Activated CD4-positive, alpha-beta T cell treated with anti-CD3 and anti-CD28 coated beads for 24 hours (primary cell): ENCODE measurements around the gene GNAQ.
"Not testable (repeated sequence)": the region's sequence is repeated elsewhere in the genome, so short reads cannot be mapped to it uniquely, and the experiment has no call there.

Experiments
- DNase-seq, 2 donors: peaks; one replicate each; pipeline ENCODE4 v3.0.0-alpha.2; 2020; ENCODE audit warnings: low read depth in 2 of 2

Gene GNAQ

DNA sequence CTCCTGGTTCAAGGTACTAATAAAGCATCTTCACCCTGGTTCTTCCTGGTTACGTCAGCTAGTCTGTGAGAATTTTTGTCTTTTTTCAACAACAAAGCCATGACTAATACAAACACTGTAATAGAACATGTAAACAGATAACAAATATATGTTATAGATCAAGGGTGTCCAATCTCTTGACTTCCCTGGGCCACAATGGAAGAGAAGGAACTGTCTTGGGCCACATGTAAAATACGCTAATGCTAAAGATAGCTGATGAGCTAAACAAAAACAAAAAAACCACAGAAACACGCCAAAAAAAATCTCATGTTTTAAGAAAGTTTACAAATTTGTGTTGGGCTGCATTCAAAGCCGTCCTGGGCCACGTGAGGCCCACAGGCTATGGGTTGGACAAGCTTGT lies 259.0 kb downstream of the GNAQ start:
- DNase-seq, result no peak

- DNase-seq, result no peak
Observed at GRCh38 chr9:77771171-77771570, 260.4 kb downstream of the GNAQ start.

GRCh38 chr9:77770340-77770739 lies 261.3 kb downstream of the GNAQ start:
- no peak for DNase-seq

DNA sequence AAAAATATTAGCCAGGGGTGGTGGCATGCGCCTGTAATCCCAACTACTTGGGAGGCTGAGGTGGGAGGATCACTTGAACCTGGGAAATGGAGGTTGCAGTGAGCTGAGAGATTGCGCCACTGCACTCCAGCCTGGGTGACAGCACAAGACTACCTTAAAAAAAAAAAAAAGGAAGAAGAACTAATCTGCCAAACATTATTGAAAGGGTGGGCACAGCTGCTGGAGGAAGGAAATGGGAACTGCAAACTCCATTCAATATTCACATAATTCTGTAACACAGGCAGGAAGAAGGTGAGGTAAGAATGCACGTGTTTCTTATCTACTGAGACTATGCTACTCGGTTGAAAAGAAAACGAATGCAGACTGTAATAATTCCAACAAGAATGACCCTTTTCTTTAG lies 262.4 kb downstream of the GNAQ start:
- no peak for DNase-seq

DNA sequence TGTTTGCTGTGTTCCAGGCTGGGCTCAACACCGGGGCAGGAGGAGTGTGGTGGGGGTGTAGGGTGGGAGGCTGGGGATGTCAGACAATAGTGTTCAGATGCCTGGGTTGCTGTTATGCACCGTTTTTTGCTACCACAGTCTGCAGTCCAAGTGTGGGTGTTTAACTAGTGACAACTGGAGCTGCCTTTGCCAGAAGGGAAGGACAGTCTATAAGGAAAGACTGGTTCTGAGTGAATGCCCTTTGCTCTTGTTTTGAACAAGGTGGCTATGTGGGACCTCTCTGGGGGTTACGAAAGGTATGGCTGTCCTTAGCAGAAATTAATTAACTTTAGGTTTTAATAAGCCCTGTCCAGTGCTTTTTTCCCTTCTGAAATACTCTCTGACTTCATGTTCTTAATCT lies 265.0 kb downstream of the GNAQ start:
- no peak for DNase-seq

GRCh38 chr9:77765781-77766259 lies 265.8 kb downstream of the GNAQ start:
- DNase-seq, result no peak

GRCh38 chr9:77764894-77765780 lies 266.5 kb downstream of the GNAQ start:
- no peak for DNase-seq

DNA sequence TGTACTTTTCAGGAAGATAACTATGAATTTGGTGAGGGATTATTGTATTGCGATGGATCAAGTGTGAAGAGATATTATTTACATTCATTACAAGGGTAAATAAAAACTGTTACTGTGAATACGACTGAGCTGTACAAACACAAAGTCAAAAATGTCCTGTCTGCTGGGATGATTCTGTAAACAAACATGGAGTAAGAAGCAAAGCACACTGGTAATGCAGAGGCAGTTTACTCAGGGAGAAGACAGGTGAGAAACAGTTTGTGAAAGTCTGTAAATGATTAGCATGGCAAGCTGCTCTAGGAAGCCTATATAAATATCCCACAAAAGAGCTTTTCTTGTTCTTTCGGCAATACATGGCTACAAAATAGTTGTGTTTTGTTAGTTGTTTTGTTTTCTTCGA lies 268.0 kb downstream of the GNAQ start:
- no peak for DNase-seq

DNA sequence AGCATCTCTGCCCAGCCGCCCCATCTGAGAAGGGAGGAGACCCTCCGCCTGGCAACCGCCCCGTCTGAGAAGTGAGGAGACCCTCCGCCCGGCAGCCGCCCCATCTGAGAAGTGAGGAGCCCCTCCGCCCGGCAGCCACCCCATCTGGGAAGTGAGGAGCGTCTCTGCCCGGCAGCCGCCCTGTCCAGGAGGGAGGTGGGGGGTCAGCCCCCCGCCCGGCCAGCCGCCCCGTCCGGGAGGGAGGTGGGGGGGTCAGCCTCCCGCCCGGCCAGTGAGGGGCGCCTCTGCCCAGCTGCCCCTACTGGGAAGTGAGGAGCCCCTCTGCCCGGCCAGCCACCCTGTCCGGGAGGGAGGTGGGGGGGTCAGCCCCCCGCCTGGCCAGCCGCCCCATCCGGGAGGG lies 270.7 kb downstream of the GNAQ start:
- DNase-seq, result not testable (repeated sequence)

DNA sequence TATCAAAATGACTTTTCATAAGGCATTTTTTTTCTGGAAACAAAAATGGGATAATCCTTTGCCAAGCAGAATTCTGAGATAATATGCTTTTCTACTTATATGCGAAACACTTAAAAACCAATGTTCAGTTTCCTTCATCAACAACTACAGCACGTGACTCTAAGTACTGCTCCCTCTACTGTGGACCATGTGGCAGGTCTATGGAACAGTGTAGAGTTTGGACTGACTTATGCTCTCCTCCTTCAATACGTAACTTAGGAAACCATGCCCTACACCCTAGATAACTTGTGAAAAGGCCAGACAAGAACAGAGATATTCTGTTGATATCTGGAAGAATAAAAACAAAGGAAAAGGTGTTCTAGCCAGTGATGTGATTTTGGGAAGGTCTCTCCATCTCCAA lies 272.2 kb downstream of the GNAQ start:
- DNase-seq, result no peak

GRCh38 chr9:77756449-77756848 lies 275.2 kb downstream of the GNAQ start:
- no peak for DNase-seq

DNA sequence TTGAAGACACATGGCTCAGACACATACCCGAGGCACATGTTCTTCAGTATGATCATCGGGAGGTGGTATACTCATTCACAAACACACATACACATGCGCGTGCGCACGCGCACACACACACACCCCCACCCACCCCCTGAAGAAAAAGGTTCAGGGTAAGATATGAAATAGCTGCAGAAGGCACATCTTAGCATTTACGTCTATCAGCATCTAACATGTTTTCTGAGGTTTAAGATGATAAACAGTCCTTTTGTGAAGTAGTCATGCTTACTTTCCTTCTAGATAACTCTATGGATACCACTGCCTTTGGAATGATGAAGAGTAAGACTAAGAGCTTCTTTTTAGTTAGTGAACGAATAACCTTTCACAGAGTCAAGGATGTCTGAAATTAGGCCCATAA lies 278.4 kb downstream of the GNAQ start:
- DNase-seq, result no peak

- no peak for DNase-seq
Observed at GRCh38 chr9:77752554-77752953, 279.1 kb downstream of the GNAQ start.

DNA sequence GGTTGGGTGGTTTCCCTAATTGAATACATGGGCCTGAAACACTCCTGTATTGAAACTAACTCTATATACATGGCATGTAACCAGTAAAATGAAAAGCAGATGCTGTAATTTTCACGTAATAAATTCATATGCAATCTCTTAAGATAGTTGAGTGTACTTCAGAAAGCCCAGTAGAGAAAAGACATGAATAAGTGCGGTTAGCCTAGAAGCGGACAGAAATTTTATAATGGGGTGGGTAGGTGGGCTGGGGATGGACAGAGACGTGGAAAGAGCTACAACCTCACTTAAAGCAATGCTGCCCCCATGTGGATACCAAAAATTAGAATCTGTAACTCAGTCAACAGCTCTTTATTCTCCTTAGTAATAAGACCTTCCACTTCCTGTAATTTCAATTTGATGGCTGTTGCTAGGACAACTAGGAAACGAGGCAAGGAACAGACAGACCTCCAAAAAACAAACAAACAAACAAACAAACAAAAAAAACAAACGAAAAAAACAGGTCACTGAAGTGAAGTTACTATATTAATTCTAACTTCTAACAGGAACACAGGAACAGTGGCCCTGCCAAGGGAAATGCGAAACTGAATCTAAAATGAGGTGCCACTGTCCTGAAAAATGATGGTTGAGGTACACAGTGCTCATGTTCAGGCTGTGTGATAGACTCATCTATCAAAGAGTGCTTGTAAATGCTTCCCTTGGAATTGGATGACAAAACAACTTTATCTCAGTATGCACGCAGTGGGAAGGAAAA lies 280.1 kb downstream of the GNAQ start:
- peak in 1 of 2 donors; percentile 18 for DNase-seq

DNA sequence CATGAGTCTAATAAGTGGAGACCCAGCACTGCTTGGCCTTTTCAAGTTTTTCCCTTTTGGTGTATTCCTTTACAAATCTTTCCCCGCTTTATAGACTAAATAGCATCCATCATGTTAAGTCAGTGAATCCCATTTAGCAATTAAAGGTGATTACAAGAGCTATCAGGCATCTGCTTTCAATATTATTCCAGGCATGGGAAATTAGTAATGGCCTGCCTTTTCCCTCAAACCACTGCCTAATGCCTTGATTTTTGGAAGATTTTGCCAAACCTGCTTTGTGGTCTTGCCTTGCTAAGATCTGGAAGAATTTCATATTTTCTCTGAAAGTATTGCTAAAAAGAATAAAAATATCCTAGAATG lies 280.6 kb downstream of the GNAQ start:
- DNase-seq, result no peak

GRCh38 chr9:77750284-77750683 lies 281.3 kb downstream of the GNAQ start:
- no peak for DNase-seq

DNA sequence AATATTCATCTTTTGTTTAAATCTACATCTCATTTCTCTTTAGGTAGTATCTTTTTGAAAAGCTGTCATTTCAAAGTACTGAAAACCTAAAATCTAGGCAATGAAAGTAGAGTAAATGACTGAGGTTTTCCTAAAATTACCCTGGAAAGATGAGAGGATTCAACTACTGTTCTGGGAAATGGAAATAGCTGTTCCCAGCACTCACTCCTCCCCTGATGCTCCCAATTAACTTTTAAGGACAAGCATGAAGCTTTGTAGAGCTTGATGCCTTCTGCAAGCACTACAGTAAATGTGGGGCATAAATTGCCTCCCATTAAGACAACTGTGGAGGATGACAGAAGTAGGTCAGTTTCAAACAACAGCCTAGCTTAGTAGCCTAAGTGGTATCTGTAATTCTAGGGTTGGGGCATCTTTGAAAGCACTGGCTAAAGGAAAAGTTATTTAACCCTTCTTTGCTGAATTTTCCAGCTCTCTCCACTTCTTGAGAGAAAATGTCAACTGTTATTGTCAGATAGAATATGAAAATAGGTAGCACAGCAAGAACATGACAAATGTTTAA lies 283.3 kb downstream of the GNAQ start:
- DNase-seq, result no peak

GRCh38 chr9:77747163-77747562 lies 284.4 kb downstream of the GNAQ start:
- DNase-seq, result no peak

DNA sequence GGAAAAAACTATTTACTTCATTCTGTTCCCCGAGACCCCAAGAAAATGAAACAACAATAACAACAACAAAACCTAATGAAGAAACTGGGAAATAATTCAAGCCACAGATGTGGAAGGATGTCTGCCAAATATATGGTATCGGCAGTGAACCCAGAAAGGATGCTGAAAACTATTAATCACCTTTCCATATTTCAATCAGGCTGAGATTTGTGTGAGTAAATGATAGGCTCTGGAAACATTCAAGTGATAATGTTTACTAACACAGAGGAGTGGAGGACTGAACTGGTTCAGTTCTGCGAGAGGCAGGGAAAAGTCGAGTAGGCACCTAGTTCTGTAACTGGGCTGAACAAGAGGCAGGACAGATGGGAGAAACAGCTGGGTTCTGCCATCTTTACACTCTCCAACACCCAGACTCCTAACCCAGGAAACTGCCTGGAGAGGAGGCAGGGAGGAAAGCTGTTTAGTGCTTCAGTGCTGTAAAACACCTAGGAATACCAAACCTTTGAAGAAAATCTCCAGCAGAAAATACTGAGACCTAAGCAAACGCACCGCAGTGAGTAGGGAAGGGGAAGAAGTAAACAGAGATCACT lies 286.7 kb downstream of the GNAQ start:
- no peak for DNase-seq

GRCh38 chr9:77743386-77743785 lies 288.2 kb downstream of the GNAQ start:
- no peak for DNase-seq

DNA sequence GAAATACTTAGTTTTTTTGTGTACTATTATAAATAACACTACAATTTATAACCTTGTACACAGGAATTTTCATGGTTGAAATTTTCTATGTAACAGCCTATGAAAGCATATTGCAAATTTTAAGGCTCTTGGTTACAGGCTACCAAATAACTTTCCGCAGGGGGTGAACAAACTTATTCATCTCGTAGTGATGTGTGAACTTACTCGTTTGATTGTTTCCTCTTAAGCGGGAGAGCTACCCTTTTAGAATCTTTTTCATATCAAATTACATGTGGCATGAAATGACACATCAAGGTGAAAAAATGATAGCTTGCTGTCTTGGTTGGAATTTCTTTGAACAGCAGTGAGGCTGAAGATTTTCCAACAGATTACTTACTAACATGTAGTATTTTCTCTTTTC lies 292.7 kb downstream of the GNAQ start:
- no peak for DNase-seq

GRCh38 chr9:77735494-77735893 lies 296.1 kb downstream of the GNAQ start:
- no peak for DNase-seq
